ENCODE data around the gene SHANK1. TPM values are rescaled to one million over a fixed set of nuclear protein-coding genes. Genes with fewer than 3 reads are reported as not detected.

Gene SHANK1
- total RNA-seq, 2 donors from 2014 or later = not detected

- Mint-ChIP-seq H3K36me3 (no peaks in the 10 kb centered on the region), H3K4me1 (ENCODE audit: low read depth in 2 of 2) (no peaks in the 10 kb centered on the region), H3K9me3 (no peaks in the 10 kb centered on the region), H3K4me3 (no peak overlapping the region), H3K27me3 (peaks cover 28 to 37% of the 10 kb centered on the region in 2 donors), H3K27ac (no peak overlapping the region)
- DNase-seq (ENCODE audit: low spot score) = no peak
- no peak for ATAC-seq
Observed at GRCh38 chr19:50701367-50701985, 18.1 kb downstream of the SHANK1 start.

- H3K27me3 Mint-ChIP-seq = peaks cover 33 to 44% of the 10 kb centered on the region in 2 donors
- H3K4me1 Mint-ChIP-seq (ENCODE audit: low read depth in 2 of 2) = no peaks in the 10 kb centered on the region
- no peaks in the 10 kb centered on the region for H3K9me3 Mint-ChIP-seq
- H3K36me3 Mint-ChIP-seq = no peaks in the 10 kb centered on the region
- no peak overlapping the region for H3K27ac Mint-ChIP-seq
- no peak overlapping the region for H3K4me3 Mint-ChIP-seq
- ATAC-seq (no peak), DNase-seq (ENCODE audit: low spot score) (no peak)
Observed at GRCh38 chr19:50697414-50698124, 22.0 kb downstream of the SHANK1 start.

- DNase-seq (ENCODE audit: low spot score) = no peak
- no peak overlapping the region for H3K4me3 Mint-ChIP-seq
- no peak for ATAC-seq
- H3K27me3 Mint-ChIP-seq = peaks cover 43 to 55% of the 10 kb centered on the region in 2 donors
- H3K27ac Mint-ChIP-seq = no peak overlapping the region
- H3K9me3 Mint-ChIP-seq = no peaks in the 10 kb centered on the region
- H3K4me1 Mint-ChIP-seq (ENCODE audit: low read depth in 2 of 2) = no peaks in the 10 kb centered on the region
- no peaks in the 10 kb centered on the region for H3K36me3 Mint-ChIP-seq
Observed at GRCh38 chr19:50696094-50696483, 23.5 kb downstream of the SHANK1 start.

- no peak for DNase-seq (ENCODE audit: low spot score)
- H3K4me1 Mint-ChIP-seq (ENCODE audit: low read depth in 2 of 2) = no peaks in the 10 kb centered on the region
- ATAC-seq = peak; percentile 7 to 53
- no peak overlapping the region for H3K4me3 Mint-ChIP-seq
- H3K9me3 Mint-ChIP-seq = no peaks in the 10 kb centered on the region
- H3K27me3 Mint-ChIP-seq = peaks cover 48 to 59% of the 10 kb centered on the region in 2 donors
- H3K27ac Mint-ChIP-seq = no peak overlapping the region
- H3K36me3 Mint-ChIP-seq = no peaks in the 10 kb centered on the region
Observed at GRCh38 chr19:50695251-50696093, 24.1 kb downstream of the SHANK1 start.

GRCh38 chr19:50694815-50695145, 24.8 kb downstream of the SHANK1 start:
- Mint-ChIP-seq H3K27me3 (peaks cover 52 to 55% of the 10 kb centered on the region in 2 donors), H3K27ac (no peak overlapping the region), H3K36me3 (no peaks in the 10 kb centered on the region), H3K9me3 (no peaks in the 10 kb centered on the region), H3K4me3 (no peak overlapping the region), H3K4me1 (ENCODE audit: low read depth in 2 of 2) (no peaks in the 10 kb centered on the region)
- DNase-seq (ENCODE audit: low spot score) (no peak), ATAC-seq (no peak)

GRCh38 chr19:50693064-50693975, 26.3 kb downstream of the SHANK1 start:
- no peak for ATAC-seq
- DNase-seq (ENCODE audit: low spot score) = no peak
- no peaks in the 10 kb centered on the region for H3K4me1 Mint-ChIP-seq (ENCODE audit: low read depth in 2 of 2)
- no peak overlapping the region for H3K27ac Mint-ChIP-seq
- H3K9me3 Mint-ChIP-seq = no peaks in the 10 kb centered on the region
- peaks cover 46 to 47% of the 10 kb centered on the region in 2 donors for H3K27me3 Mint-ChIP-seq
- H3K36me3 Mint-ChIP-seq = no peaks in the 10 kb centered on the region
- H3K4me3 Mint-ChIP-seq = no peak overlapping the region

GRCh38 chr19:50690439-50690838, 29.2 kb downstream of the SHANK1 start:
- H3K27me3 Mint-ChIP-seq = peaks cover 40% of the 10 kb centered on the region in 2 donors
- no peaks in the 10 kb centered on the region for H3K9me3 Mint-ChIP-seq
- H3K27ac Mint-ChIP-seq = no peak overlapping the region
- no peaks in the 10 kb centered on the region for H3K4me1 Mint-ChIP-seq (ENCODE audit: low read depth in 2 of 2)
- H3K4me3 Mint-ChIP-seq = no peak overlapping the region
- no peak for DNase-seq (ENCODE audit: low spot score)
- ATAC-seq = no peak
- no peaks in the 10 kb centered on the region for H3K36me3 Mint-ChIP-seq

GRCh38 chr19:50688766-50689165, 30.8 kb downstream of the SHANK1 start:
- DNase-seq (ENCODE audit: low spot score) = no peak
- no peaks in the 10 kb centered on the region for H3K4me1 Mint-ChIP-seq (ENCODE audit: low read depth in 2 of 2)
- ATAC-seq = no peak
- no peaks in the 10 kb centered on the region for H3K36me3 Mint-ChIP-seq
- no peak overlapping the region for H3K27ac Mint-ChIP-seq
- H3K4me3 Mint-ChIP-seq = no peak overlapping the region
- H3K9me3 Mint-ChIP-seq = no peaks in the 10 kb centered on the region
- H3K27me3 Mint-ChIP-seq = peaks cover 40 to 45% of the 10 kb centered on the region in 2 donors

- Mint-ChIP-seq H3K27me3 (peaks cover 32 to 38% of the 10 kb centered on the region in 2 donors), H3K36me3 (no peaks in the 10 kb centered on the region), H3K27ac (no peak overlapping the region), H3K4me3 (no peak overlapping the region), H3K9me3 (no peaks in the 10 kb centered on the region), H3K4me1 (ENCODE audit: low read depth in 2 of 2) (no peaks in the 10 kb centered on the region)
- DNase-seq (ENCODE audit: low spot score) (no peak), ATAC-seq (peak in 1 of 2 donors; percentile 11)
Observed at GRCh38 chr19:50686310-50687032, 33.1 kb downstream of the SHANK1 start.

GRCh38 chr19:50679177-50680125, 40.2 kb downstream of the SHANK1 start:
- Mint-ChIP-seq H3K4me1 (ENCODE audit: low read depth in 2 of 2) (peaks cover 12 to 14% of the 10 kb centered on the region in 2 donors), H3K27ac (no peak overlapping the region), H3K36me3 (no peaks in the 10 kb centered on the region), H3K4me3 (no peak overlapping the region), H3K9me3 (no peaks in the 10 kb centered on the region), H3K27me3 (peaks cover 31 to 39% of the 10 kb centered on the region in 2 donors)
- ATAC-seq (peak; percentile 91 to 92), DNase-seq (ENCODE audit: low spot score) (peak; percentile 73)

GRCh38 chr19:50678323-50678722, 41.3 kb downstream of the SHANK1 start:
- Mint-ChIP-seq H3K4me1 (ENCODE audit: low read depth in 2 of 2) (peaks cover 12 to 14% of the 10 kb centered on the region in 2 donors), H3K9me3 (no peaks in the 10 kb centered on the region), H3K27me3 (peaks cover 33 to 36% of the 10 kb centered on the region in 2 donors), H3K4me3 (no peak overlapping the region), H3K27ac (no peak overlapping the region), H3K36me3 (no peaks in the 10 kb centered on the region)
- DNase-seq (ENCODE audit: low spot score) = no peak
- no peak for ATAC-seq

- Mint-ChIP-seq H3K27ac (no peak overlapping the region), H3K9me3 (no peaks in the 10 kb centered on the region), H3K27me3 (peaks cover 40 to 42% of the 10 kb centered on the region in 2 donors), H3K4me3 (no peak overlapping the region), H3K4me1 (ENCODE audit: low read depth in 2 of 2) (peaks cover 12 to 14% of the 10 kb centered on the region in 2 donors), H3K36me3 (no peaks in the 10 kb centered on the region)
- no peak for DNase-seq (ENCODE audit: low spot score)
- no peak for ATAC-seq
Observed at GRCh38 chr19:50677636-50678035, 42.0 kb downstream of the SHANK1 start.

All from natural killer cell treated with Interleukin-12 subunit alpha and Interleukin-12 subunit beta and Interleukin-15 and Interleukin-18, amount 100 ng/mL, for 72 hours (primary cell).